H9 (cell line): ENCODE measurements around the gene PP2D1. TPM values are rescaled to one million over a fixed set of nuclear protein-coding genes. Genes with fewer than 3 reads are reported as not detected.

Source experiments
- DNase-seq: peaks from one replicate; pipeline ENCODE4 v3.0.0-alpha.2; 2017
- H2AFZ ChIP-seq: one replicate; pipeline ENCODE4 v1.6.1; 2013; ENCODE audit warnings: mild to moderate bottlenecking, low read length, control low read depth, moderate library complexity
- H2AK5ac ChIP-seq: 2 replicates; pipeline ENCODE4 v1.6.1; 2013; ENCODE audit warnings: low read length, control low read depth, mixed read lengths; ENCODE audit not compliant: insufficient read length
- H2BK120ac ChIP-seq: one replicate; pipeline ENCODE4 v1.6.1; 2013; ENCODE audit warnings: low read depth, mild to moderate bottlenecking, low read length, control low read depth, inconsistent platforms; ENCODE audit not compliant: poor library complexity, severe bottlenecking
- H2BK12ac ChIP-seq: 2 replicates; pipeline ENCODE4 v1.6.1; 2013; ENCODE audit warnings: low read length, control low read depth, mixed read lengths, low read depth; ENCODE audit not compliant: insufficient read length
- H2BK15ac ChIP-seq: 2 replicates; pipeline ENCODE4 v1.6.1; 2013; ENCODE audit warnings: low read depth, low read length, control low read depth
- H2BK20ac ChIP-seq: one replicate; pipeline ENCODE4 v1.6.1; 2013; ENCODE audit warnings: low read depth, mild to moderate bottlenecking, low read length, control low read depth, inconsistent platforms; ENCODE audit not compliant: poor library complexity, severe bottlenecking
- H2BK5ac ChIP-seq: 2 replicates; pipeline ENCODE4 v1.6.1; 2013; ENCODE audit warnings: low read length, control low read depth, mixed read lengths; ENCODE audit not compliant: insufficient read length
- H3K14ac ChIP-seq: 2 replicates; pipeline ENCODE4 v1.6.1; 2013; ENCODE audit warnings: low read length, control low read depth; ENCODE audit not compliant: insufficient read depth
- H3K18ac ChIP-seq: 2 replicates; pipeline ENCODE4 v1.6.1; 2013; ENCODE audit warnings: low read depth, mild to moderate bottlenecking, mixed read lengths, low read length, control low read depth; ENCODE audit not compliant: insufficient read length
- H3K23ac ChIP-seq: 2 replicates; pipeline ENCODE4 v1.6.1; 2013; ENCODE audit warnings: low read length, control low read depth, mixed read lengths, low read depth; ENCODE audit not compliant: insufficient read length
- H3K23me2 ChIP-seq: 2 replicates; pipeline ENCODE4 v1.6.1; 2013; ENCODE audit warnings: low read depth, mild to moderate bottlenecking, mixed read lengths, low read length, control low read depth; ENCODE audit not compliant: insufficient read length, poor library complexity, severe bottlenecking
- H3K27ac ChIP-seq: 2 replicates; pipeline ENCODE4 v1.5.1; 2013; ENCODE audit warnings: low read length, control low read depth, mixed read lengths, low read depth; ENCODE audit not compliant: insufficient read length
- H3K27me3 ChIP-seq: 2 replicates; pipeline ENCODE4 v1.6.1; 2013; ENCODE audit warnings: low read length, control low read depth, inconsistent platforms; ENCODE audit not compliant: insufficient read depth
- H3K4ac ChIP-seq: 2 replicates; pipeline ENCODE4 v1.6.1; 2013; ENCODE audit warnings: low read depth, mild to moderate bottlenecking, control low read depth, inconsistent platforms, low read length, moderate library complexity
- H3K4me1 ChIP-seq: 2 replicates; pipeline ENCODE4 v1.6.1; 2013; ENCODE audit warnings: low read length, control low read depth, inconsistent platforms; ENCODE audit not compliant: insufficient read depth
- H3K4me2 ChIP-seq: 2 replicates; pipeline ENCODE4 v1.6.1; 2013; ENCODE audit warnings: low read length, control low read depth, mixed read lengths; ENCODE audit not compliant: insufficient read length, insufficient read depth
- H3K56ac ChIP-seq: 2 replicates; pipeline ENCODE4 v1.6.1; 2013; ENCODE audit warnings: low read depth, mild to moderate bottlenecking, mixed read lengths, low read length, control low read depth; ENCODE audit not compliant: insufficient read length
- H3K79me1 ChIP-seq: 2 replicates; pipeline ENCODE4 v1.6.1; 2013; ENCODE audit warnings: low read depth, mild to moderate bottlenecking, moderate library complexity, low read length, control low read depth, inconsistent platforms; ENCODE audit not compliant: insufficient read depth, poor library complexity, severe bottlenecking
- H3K79me2 ChIP-seq: 2 replicates; pipeline ENCODE4 v1.6.1; 2013; ENCODE audit warnings: low read length, control low read depth, inconsistent platforms; ENCODE audit not compliant: insufficient read depth
- H3K9ac ChIP-seq: 2 replicates; pipeline ENCODE4 v1.6.1; 2013; ENCODE audit warnings: low read length, control low read depth, mixed read lengths; ENCODE audit not compliant: insufficient read length; ENCODE audit errors: extremely low read depth
- H3K9me3 ChIP-seq: one replicate; pipeline ENCODE4 v1.6.1; 2013; ENCODE audit warnings: low read depth, low read length, inconsistent platforms; ENCODE audit not compliant: control insufficient read depth
- H3T11ph ChIP-seq: one replicate; pipeline ENCODE4 v1.6.1; 2013; ENCODE audit warnings: mild to moderate bottlenecking, low read length, control low read depth, inconsistent platforms
- H4K20me1 ChIP-seq: one replicate; pipeline ENCODE4 v1.6.1; 2013; ENCODE audit not compliant: control insufficient read depth, insufficient read length, insufficient read depth
- H4K5ac ChIP-seq: 2 replicates; pipeline ENCODE4 v1.6.1; 2013; ENCODE audit warnings: low read depth, mild to moderate bottlenecking, mixed read lengths, low read length, control low read depth; ENCODE audit not compliant: insufficient read length
- H4K8ac ChIP-seq: replicated peaks from 2 replicates; pipeline ENCODE4 v1.6.1; 2013; ENCODE audit warnings: low read length, control low read depth, mixed read lengths, low read depth; ENCODE audit not compliant: insufficient read length
- H4K91ac ChIP-seq: 2 replicates; pipeline ENCODE4 v1.6.1; 2013; ENCODE audit warnings: low read depth, mild to moderate bottlenecking, moderate library complexity, mixed read lengths, low read length, control low read depth; ENCODE audit not compliant: insufficient read length
- H3K27ac Mint-ChIP-seq, 3 experiments: 2 replicates in 2 of 3; 3 replicates in 1 of 3; pipeline ENCODE4 v1.8.0; 2020 to 2021; ENCODE audit warnings: mixed read lengths in 3 of 3, mild to moderate bottlenecking in 1 of 3, moderate library complexity in 1 of 3
- H3K27me3 Mint-ChIP-seq: 2 replicates; pipeline ENCODE4 v1.8.0; 2021; ENCODE audit warnings: low read depth, mild to moderate bottlenecking, moderate library complexity, mixed read lengths
- H3K36me3 Mint-ChIP-seq, 3 experiments: 2 replicates in 2 of 3; 3 replicates in 1 of 3; pipeline ENCODE4 v1.8.0; 2020 to 2021; ENCODE audit warnings: low read depth in 3 of 3, mixed read lengths in 3 of 3; ENCODE audit not compliant: insufficient read depth in 1 of 3
- H3K4me1 Mint-ChIP-seq, 2 experiments: 2 replicates each; pipeline ENCODE4 v1.8.0; 2020; ENCODE audit warnings: mixed read lengths in 2 of 2
- H3K4me3 Mint-ChIP-seq, 2 experiments: 2 replicates in 1 of 2; 3 replicates in 1 of 2; pipeline ENCODE4 v1.8.0; 2020 to 2021; ENCODE audit warnings: mild to moderate bottlenecking in 2 of 2, mixed read lengths in 2 of 2, moderate library complexity in 1 of 2
- H3K9me3 Mint-ChIP-seq, 2 experiments: 2 replicates in 1 of 2; 3 replicates in 1 of 2; pipeline ENCODE4 v1.8.0; 2020; ENCODE audit warnings: mild to moderate bottlenecking in 2 of 2, mixed read lengths in 2 of 2, moderate library complexity in 1 of 2
- CTCF ChIP-seq: fragments of 200-600 bp; sonication (generic); conservative IDR thresholded peaks from 3 replicates; pipeline ENCODE4 v1.8.0; 2021; ENCODE audit warnings: antibody characterized with exemption, mild to moderate bottlenecking
- WGBS: extraction: QIAGEN DNeasy Blood & Tissue Kit; methylation state at CpG from one replicate; pipeline ENCODE4 v1.1.7; 2013; ENCODE audit warnings: missing lambda C conversion rate, low lambda C conversion rate, mixed read lengths; ENCODE audit not compliant: insufficient read length; ENCODE audit errors: extremely low coverage; 5-methylcytosine and 5-hydroxymethylcytosine counted together
- total RNA-seq: library from RNA; stranded (reverse); gene quantifications from 2 replicates; pipeline ENCODE4 v1.2.1, GENCODE V29; 2021

PP2D1 gene
- total RNA-seq, 1 experiment from 2014 or later, result not detected

DNA sequence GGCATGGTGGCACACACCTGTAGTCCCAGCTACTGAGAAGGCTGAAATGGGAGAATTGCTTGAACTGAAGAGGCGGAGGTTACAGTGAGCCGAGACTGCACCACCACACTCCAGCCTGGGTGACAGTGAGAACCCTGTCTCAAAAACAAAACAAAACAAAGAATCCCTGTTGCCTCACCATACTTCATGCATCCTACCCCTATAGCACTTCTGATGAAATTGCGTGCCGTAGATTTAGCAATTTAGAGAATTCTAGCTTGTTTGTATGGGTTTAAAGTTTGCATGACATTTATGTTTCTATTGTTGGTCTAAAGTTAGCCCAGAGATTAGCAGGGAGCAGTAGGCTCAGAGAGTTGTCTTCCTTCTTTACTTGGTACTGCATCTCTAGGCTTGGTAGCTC, 57.4 kb downstream of the PP2D1 start:
- H3T11ph ChIP-seq, result no peak overlapping the region
- no peak overlapping the region for H2BK20ac ChIP-seq
- no peak overlapping the region for H4K8ac ChIP-seq
- no peaks in the 10 kb centered on the region for H4K20me1 ChIP-seq
- peak overlapping the region in 2 of 3 experiments; percentile 22 to 43; a peak in 2 of 7 replicates for H3K27ac Mint-ChIP-seq
- H3K23ac ChIP-seq, result no peak overlapping the region
- no peak for DNase-seq
- H3K79me1 ChIP-seq, result peaks cover 14% of the 10 kb centered on the region
- H3K4me1 Mint-ChIP-seq, result peaks cover 9 to 12% of the 10 kb centered on the region in 2 experiments
- no CpG with 5 or more reads among the region's 4 CpGs for WGBS
- H3K56ac ChIP-seq, result no peak overlapping the region
- H2BK15ac ChIP-seq, result no peak overlapping the region
- no peak overlapping the region for H3K14ac ChIP-seq
- no peaks in the 10 kb centered on the region for H3K9me3 ChIP-seq
- H2BK12ac ChIP-seq, result no peak overlapping the region
- no peaks in the 10 kb centered on the region for H3K27me3 Mint-ChIP-seq
- H3K36me3 Mint-ChIP-seq, result peaks cover 30 to 70% (median 66%) of the 10 kb centered on the region in 3 experiments
- no peak overlapping the region for H2BK120ac ChIP-seq
- no peaks in the 10 kb centered on the region; the same call in 1 of the 2 replicates for H3K4me1 ChIP-seq
- no peak for TF ChIP-seq CTCF
- no peak overlapping the region for H3K27ac ChIP-seq
- no peak overlapping the region for H2AFZ ChIP-seq
- H3K79me2 ChIP-seq, result peaks cover 45% of the 10 kb centered on the region; the same call in 1 of the 2 replicates
- no peaks in the 10 kb centered on the region for H3K27me3 ChIP-seq
- H3K9me3 Mint-ChIP-seq, result no peaks in the 10 kb centered on the region
- H4K91ac ChIP-seq, result no peak overlapping the region
- no peak overlapping the region for H3K4me2 ChIP-seq
- H2BK5ac ChIP-seq, result no peak overlapping the region
- H3K4me3 Mint-ChIP-seq, result no peak overlapping the region
- H3K4ac ChIP-seq, result no peak overlapping the region
- no peaks in the 10 kb centered on the region for H3K23me2 ChIP-seq
- no peak overlapping the region for H3K9ac ChIP-seq
- H4K5ac ChIP-seq, result no peak overlapping the region
- no peak overlapping the region for H2AK5ac ChIP-seq
- H3K18ac ChIP-seq, result no peak overlapping the region
